SK-N-SH (cell line): Measurements from ENCODE around the gene THYN1.

Experiments used
- EP300 ChIP-seq, 2 experiments: IDR thresholded peaks; 2 replicates each; pipeline versions ENCODE4 v1.4.0 to v1.6.1; 2012; ENCODE audit warnings: borderline replicate concordance in 1 of 2, low read depth in 1 of 2, low read length in 1 of 2
- TF ChIP-seq, protein P1 (sequence below): IDR thresholded peaks from 2 replicates; pipeline ENCODE4 v1.4.0; 2012; ENCODE audit warnings: low read depth

- no peak for TF ChIP-seq EP300 (IDR thresholded peaks at IDR 0.05; ENCODE audit: borderline replicate concordance in 1 of 2, low read depth in 1 of 2, low read length in 1 of 2)
- TF ChIP-seq, protein P1, sequence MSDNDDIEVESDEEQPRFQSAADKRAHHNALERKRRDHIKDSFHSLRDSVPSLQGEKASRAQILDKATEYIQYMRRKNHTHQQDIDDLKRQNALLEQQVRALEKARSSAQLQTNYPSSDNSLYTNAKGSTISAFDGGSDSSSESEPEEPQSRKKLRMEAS = no peak
Observed at GRCh38 chr11:134252346-134253187, 585 bp downstream of the THYN1 start.
